Lung (tissue), 12 donors: ENCODE results near the gene GRIK1. TPM values are rescaled to one million over a fixed set of nuclear protein-coding genes. Genes with fewer than 3 reads are reported as not detected.
A peak's percentile ranks its signal among the peaks of the same experiment; 100 is the strongest.

ENCODE experiments used
- ATAC-seq: fragments of 200-7000 bp; cut with Tn5 transposase; one replicate; pipeline ENCODE4 v1.9.1; 2020; ENCODE audit warnings: moderate number of reproducible peaks; ENCODE audit not compliant: insufficient read depth, low FRiP score
- DNase-seq, 3 donors: peaks; one replicate each; pipeline ENCODE4 v3.0.0-alpha.2; 2013 to 2017
- H3K27ac ChIP-seq, 2 donors: one replicate each; pipeline ENCODE4 v1.5.1; 2013; ENCODE audit warnings: mild to moderate bottlenecking in 2 of 2, moderate library complexity in 2 of 2, control low read depth in 1 of 2, inconsistent platforms in 1 of 2, low read depth in 1 of 2, low read length in 1 of 2
- H3K27me3 ChIP-seq, 3 donors: one replicate each; pipeline ENCODE4 v1.5.1; 2013; ENCODE audit warnings: low read length in 2 of 3; ENCODE audit not compliant: control insufficient read depth in 3 of 3, insufficient read depth in 3 of 3
- H3K36me3 ChIP-seq, 4 donors: one replicate each; pipeline ENCODE4 v1.5.1; 2013; ENCODE audit warnings: low read length in 4 of 4, mild to moderate bottlenecking in 1 of 4, moderate library complexity in 1 of 4; ENCODE audit not compliant: control insufficient read depth in 4 of 4, insufficient read depth in 4 of 4
- H3K4me1 ChIP-seq, 5 donors: one replicate each; pipeline ENCODE4 v1.5.1; 2013; ENCODE audit warnings: low read length in 5 of 5, mild to moderate bottlenecking in 2 of 5, moderate library complexity in 1 of 5; ENCODE audit not compliant: control insufficient read depth in 5 of 5, insufficient read depth in 5 of 5
- H3K4me3 ChIP-seq: one replicate; pipeline ENCODE4 v1.5.1; 2013; ENCODE audit warnings: mild to moderate bottlenecking, control low read depth, moderate library complexity
- H3K9ac ChIP-seq, 2 donors: one replicate each; pipeline ENCODE4 v1.5.1; 2013; ENCODE audit warnings: low read length in 2 of 2, control low read depth in 1 of 2; ENCODE audit not compliant: insufficient read depth in 1 of 2
- H3K9me3 ChIP-seq, 4 donors: one replicate each; pipeline ENCODE4 v1.5.1; 2013; ENCODE audit warnings: low read length in 3 of 4, mild to moderate bottlenecking in 1 of 4, moderate library complexity in 1 of 4; ENCODE audit not compliant: control insufficient read depth in 4 of 4, insufficient read depth in 3 of 4
- CTCF ChIP-seq: IDR thresholded peaks from 2 replicates; pipeline ENCODE4 v1.5.1; 2012; ENCODE audit warnings: mild to moderate bottlenecking; ENCODE audit errors: control extremely low read depth, extremely low read depth
- WGBS, 2 donors: extraction: QIAGEN DNeasy Blood & Tissue Kit; methylation state at CpG; one replicate each; pipeline ENCODE4 v1.1.7; 2013; 5-methylcytosine and 5-hydroxymethylcytosine counted together
- polyA plus RNA-seq, 2 donors: library from polyadenylated mRNA; stranded (reverse); fragments of 200-250 nt; gene quantifications; one replicate each; pipeline ENCODE4 v1.2.1, GENCODE V29; 2013
- total RNA-seq, 2 donors: library from RNA; depleted of rRNA in 1 of 2; stranded (reverse); fragments of >200 nt in 1 of 2; gene quantifications; one replicate each; pipeline ENCODE4 v1.2.1, GENCODE V29; 2014 to 2021
- donor health status: control.
- donor health status: control.
- donor health status: Bipolar disorder and iron deficiency.
- donor health status: healthy.
- donor health status: DM: yes; HTN: yes; CAD: no.

Gene GRIK1
- total and polyA plus RNA-seq, 4 donors: 0.26 TPM; not detected in 3

DNA sequence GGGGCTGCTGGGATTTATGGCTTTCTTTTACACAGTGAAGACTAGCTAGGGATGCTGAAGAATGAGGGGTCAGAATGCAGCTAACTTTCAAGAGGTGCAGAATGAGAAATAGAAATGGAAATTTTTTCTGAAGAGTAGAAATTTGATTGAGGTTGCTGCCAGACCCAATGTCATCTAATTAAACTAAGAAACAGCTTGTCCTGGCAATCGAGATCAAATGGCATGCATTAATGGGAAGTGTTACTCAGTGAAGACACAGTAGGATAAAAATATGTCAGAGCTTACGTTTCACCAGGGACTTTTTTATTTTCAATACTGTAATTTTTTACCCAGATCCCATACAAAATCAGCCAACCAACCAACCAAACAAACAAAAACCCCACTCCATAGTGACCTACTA is 306.0 kb downstream of the GRIK1 start:
- WGBS, 2 donors: 67 to 88% methylated on average over 2 of the region's 2 CpGs
- DNase-seq (no peak), ATAC-seq (no peak)
- Histone ChIP-seq H3K36me3 (no peaks in the 10 kb centered on the region), H3K9me3 (no peaks in the 10 kb centered on the region), H3K27me3 (no peaks in the 10 kb centered on the region), H3K4me3 (no peak overlapping the region), H3K9ac (no peak overlapping the region), H3K27ac (no peak overlapping the region), H3K4me1 (no peaks in the 10 kb centered on the region)
- TF ChIP-seq CTCF: no peak

DNA sequence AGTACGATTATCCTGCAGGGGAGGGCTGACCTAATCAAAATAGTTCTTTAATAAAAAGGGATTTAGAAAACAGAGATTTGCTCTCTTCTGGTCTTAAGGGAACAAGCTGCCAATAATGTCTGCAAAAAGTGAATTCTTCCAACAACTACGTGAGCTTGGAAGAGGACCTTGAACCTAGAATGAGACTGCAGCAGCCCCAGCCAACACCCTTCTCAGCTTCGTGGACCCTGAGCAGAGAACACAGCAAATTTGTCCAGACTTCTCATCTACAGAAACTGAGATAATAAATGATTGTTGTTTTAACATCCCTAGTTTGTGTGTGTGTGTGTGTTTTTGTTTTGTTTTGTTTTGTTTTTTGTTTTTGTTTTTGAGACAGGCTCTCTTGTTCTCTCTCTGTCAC is 309.4 kb downstream of the GRIK1 start:
- Histone ChIP-seq H3K4me3 (no peak overlapping the region), H3K9me3 (peaks cover 0 to 2% (median 0%) of the 10 kb centered on the region in 4 donors), H3K27ac (no peak overlapping the region), H3K36me3 (no peaks in the 10 kb centered on the region), H3K9ac (no peak overlapping the region), H3K27me3 (no peaks in the 10 kb centered on the region), H3K4me1 (peaks cover 0 to 17% (median 0%) of the 10 kb centered on the region in 5 donors)
- DNase-seq (no peak), ATAC-seq (no peak)
- no peak for TF ChIP-seq CTCF
- 90 to 94% methylated on average over 3 of the region's 3 CpGs for WGBS, 2 donors

DNA sequence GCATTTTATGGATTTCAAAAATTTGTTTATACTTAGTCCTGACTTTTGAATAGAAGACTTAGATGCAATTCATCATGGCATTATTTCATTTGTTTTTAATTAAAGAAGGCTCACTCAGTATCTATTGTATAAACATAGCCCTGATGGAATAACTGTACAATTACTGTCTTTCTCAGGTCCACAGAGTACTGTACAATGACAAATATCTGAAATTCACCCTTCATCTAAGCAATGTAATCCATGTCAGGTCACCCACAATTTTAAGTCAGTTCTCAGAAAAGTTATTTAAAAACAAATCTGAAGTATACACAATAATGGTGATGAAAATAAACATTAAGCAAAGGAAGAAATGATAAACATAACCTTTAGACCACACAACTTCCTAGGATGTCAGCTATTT is 311.9 kb downstream of the GRIK1 start:
- H3K4me1 ChIP-seq: peaks cover 0 to 17% (median 0%) of the 10 kb centered on the region in 5 donors
- peaks cover 0 to 6% (median 0%) of the 10 kb centered on the region in 3 donors for H3K27me3 ChIP-seq
- TF ChIP-seq CTCF: no peak
- no peak overlapping the region for H3K27ac ChIP-seq
- H3K9me3 ChIP-seq: peaks cover 0 to 2% (median 0%) of the 10 kb centered on the region in 4 donors
- H3K9ac ChIP-seq: no peak overlapping the region
- no peak overlapping the region for H3K4me3 ChIP-seq
- ATAC-seq: no peak
- peak in 1 of 3 donors; percentile 28 for DNase-seq
- no peaks in the 10 kb centered on the region for H3K36me3 ChIP-seq

DNA sequence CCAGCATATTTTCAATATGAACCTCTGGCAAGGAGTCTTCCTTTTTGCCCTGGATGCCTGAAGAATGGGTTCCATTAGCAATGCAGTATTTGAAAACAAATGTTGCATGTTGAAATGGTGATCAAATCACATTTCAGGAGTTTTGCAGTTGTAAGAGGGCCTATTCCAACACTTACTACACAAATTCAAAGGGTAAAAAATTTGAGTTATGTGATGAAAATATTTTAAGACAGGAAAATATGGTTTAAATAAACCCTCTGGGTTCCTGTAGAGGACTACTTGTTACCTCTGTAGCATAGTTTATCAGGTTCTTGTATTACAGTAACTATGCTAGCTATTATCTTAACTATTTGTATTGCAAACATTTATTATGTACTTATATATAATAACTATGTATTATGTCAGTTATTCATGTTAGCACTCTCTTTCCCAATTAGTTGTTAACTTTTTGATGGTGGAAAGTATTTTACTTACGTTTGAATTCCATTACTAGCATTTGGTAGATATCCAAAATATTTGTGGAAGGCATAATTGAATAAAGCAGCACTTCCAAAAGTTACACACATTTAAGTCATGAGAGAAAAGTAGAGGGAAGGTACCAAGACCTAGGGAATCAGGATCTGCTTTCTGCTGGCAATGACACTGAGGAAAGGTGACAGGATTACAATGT is 312.9 kb downstream of the GRIK1 start:
- Histone ChIP-seq H3K9me3 (peaks cover 0 to 2% (median 0%) of the 10 kb centered on the region in 4 donors), H3K36me3 (no peaks in the 10 kb centered on the region), H3K4me1 (peaks cover 0 to 17% (median 0%) of the 10 kb centered on the region in 5 donors), H3K4me3 (no peak overlapping the region), H3K27me3 (peaks cover 0 to 6% (median 0%) of the 10 kb centered on the region in 3 donors), H3K27ac (no peak overlapping the region), H3K9ac (no peak overlapping the region)
- WGBS, 2 donors: 58 to 80% methylated on average over 1 of the region's 1 CpG
- DNase-seq (peak in 1 of 3 donors; percentile 35), ATAC-seq (no peak)
- TF ChIP-seq CTCF: no peak
